Fibroblast of the aortic adventitia (primary cell): ENCODE data around the gene CKMT2. TPM values are rescaled to one million over a fixed set of nuclear protein-coding genes. Genes with fewer than 3 reads are reported as not detected.

Experiments used
- DNase-seq: peaks from one replicate; pipeline ENCODE4 v3.0.0-alpha.2; 2010; ENCODE audit warnings: low read depth
- H3K4me3 ChIP-seq: 2 replicates; pipeline ENCODE4 v1.5.1; 2011; ENCODE audit warnings: low read depth, mild to moderate bottlenecking, control low read depth, low read length, moderate library complexity
- total RNA-seq: library from RNA; depleted of rRNA; stranded (reverse); fragments of >200 nt; gene quantifications from 2 replicates; pipeline ENCODE4 v1.2.3, GENCODE V29; 2012; ENCODE audit warnings: low replicate concordance
- TF ChIP-seq, protein P1 (sequence below): IDR thresholded peaks from 2 replicates; pipeline ENCODE4 v1.5.1; 2011; ENCODE audit warnings: mild to moderate bottlenecking, low read length, control low read depth, inconsistent platforms; ENCODE audit not compliant: insufficient read depth

Gene CKMT2
- total RNA-seq, 1 donor: 1.4 TPM

- no peak overlapping the region for H3K4me3 ChIP-seq
- no peak for DNase-seq
- TF ChIP-seq, protein P1, sequence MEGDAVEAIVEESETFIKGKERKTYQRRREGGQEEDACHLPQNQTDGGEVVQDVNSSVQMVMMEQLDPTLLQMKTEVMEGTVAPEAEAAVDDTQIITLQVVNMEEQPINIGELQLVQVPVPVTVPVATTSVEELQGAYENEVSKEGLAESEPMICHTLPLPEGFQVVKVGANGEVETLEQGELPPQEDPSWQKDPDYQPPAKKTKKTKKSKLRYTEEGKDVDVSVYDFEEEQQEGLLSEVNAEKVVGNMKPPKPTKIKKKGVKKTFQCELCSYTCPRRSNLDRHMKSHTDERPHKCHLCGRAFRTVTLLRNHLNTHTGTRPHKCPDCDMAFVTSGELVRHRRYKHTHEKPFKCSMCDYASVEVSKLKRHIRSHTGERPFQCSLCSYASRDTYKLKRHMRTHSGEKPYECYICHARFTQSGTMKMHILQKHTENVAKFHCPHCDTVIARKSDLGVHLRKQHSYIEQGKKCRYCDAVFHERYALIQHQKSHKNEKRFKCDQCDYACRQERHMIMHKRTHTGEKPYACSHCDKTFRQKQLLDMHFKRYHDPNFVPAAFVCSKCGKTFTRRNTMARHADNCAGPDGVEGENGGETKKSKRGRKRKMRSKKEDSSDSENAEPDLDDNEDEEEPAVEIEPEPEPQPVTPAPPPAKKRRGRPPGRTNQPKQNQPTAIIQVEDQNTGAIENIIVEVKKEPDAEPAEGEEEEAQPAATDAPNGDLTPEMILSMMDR: no peak
These were observed 64.4 kb downstream of the CKMT2 start for GRCh38 chr5:81297531-81297930.

- peak overlapping the region; percentile 96 for H3K4me3 ChIP-seq
- no peak for DNase-seq
- TF ChIP-seq, protein P1: no peak
These were observed 67.8 kb downstream of the CKMT2 start for GRCh38 chr5:81300921-81301270.

DNA sequence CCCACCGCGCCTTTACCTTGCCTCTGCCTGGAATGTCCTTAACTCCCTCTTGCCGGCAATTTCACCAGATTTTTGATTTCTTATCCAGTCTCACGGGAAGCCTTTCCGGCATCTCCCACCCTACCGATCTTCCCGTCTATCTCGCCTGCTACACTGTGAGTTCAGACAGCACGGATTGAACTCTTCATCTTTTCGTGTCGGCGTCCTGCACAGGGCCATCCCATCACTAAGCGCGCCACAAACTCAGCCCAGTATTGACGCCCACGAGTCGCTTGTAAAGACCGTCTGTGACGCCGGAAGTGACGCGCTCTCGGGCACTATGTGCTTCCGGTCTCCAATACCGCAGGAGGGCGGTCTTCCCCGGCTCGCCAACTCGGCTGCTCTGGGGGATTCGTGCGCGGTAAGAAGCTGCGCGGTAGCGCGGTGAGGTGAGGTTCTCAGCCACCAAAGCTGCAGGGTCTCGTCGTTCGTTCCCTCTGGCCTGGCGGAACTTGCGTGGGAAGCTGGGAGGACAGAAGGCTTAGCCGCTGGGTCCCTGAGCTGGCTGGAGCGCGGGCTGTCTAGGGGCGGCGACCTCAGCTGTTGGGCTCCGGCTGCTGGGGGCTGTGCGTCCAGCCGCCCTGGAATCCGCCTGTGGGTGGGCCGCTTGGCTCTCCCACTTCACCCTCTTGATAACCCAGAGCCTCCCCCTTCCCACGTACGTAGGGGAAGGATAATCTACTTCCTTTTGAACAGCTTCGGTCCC is 68.3 kb downstream of the CKMT2 start, which contains the start of gene ZCCHC9:
Gene ZCCHC9, plus strand, starts transcription at position 317 of the 745 bp plus-strand sequence. CDS start 3,171 bp downstream, outside the sequence.
- TF ChIP-seq, protein P1: peak; percentile 30
- H3K4me3 ChIP-seq: peak within 1 kb of the TSS; percentile 96
- DNase-seq: peak; percentile 94

DNA sequence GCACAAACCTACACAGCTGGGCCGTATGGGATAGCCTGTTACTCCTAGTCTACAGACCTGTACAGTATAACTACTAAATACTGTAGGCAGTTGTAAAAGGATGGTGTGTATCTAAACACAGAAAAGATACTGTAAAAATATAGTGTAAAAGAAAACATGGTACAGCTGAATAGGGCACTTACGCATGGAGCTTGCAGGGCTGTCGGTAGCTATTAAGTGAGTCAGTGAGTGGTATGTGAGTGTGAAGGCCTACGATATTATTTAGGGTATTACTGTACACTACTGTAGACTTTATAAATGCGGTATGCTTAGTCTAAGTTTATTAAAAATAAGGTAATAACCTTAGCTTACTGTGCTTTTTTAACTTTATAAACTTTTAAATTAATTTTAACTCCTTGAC is 69.5 kb downstream of the CKMT2 start:
- no peak for DNase-seq
- peak overlapping the region; percentile 96 for H3K4me3 ChIP-seq

DNA sequence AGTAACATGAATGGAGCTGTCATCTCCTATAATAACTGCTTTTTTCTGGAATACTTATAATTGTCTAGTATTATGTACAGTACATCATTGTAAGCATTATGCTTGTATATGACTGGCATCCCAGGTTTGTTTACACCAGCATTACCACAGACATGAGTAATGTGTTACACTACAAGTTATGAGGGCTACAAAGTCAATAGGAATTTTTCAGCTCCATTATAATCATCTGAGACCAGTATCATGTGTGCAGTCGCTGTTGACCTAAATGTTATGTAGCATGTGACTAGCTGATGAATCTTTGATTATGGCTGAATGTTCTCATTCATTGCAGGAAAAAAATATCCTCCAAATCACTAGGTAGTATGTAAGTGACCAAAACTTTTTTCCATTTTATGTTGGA is 70.4 kb downstream of the CKMT2 start:
- peak; percentile 33 for DNase-seq
- TF ChIP-seq, protein P1: no peak
- H3K4me3 ChIP-seq: no peak overlapping the region

More for the DNA sequence above, 69.5 kb downstream of the CKMT2 start:
- TF ChIP-seq, protein P1: no peak

GRCh38 chr5:81305785-81306184 is 72.7 kb downstream of the CKMT2 start:
- no peak overlapping the region for H3K4me3 ChIP-seq
- TF ChIP-seq, protein P1: no peak
- no peak for DNase-seq
